GM10847 (cell line): Measurements from ENCODE around the gene ARR3.

Experiments used
- POLR2A ChIP-seq: IDR thresholded peaks from 2 replicates; pipeline ENCODE4 v1.6.1; 2011; ENCODE audit not compliant: insufficient read length; ENCODE audit errors: extremely low read depth

Gene ARR3

GRCh38 chrX:70268034-70268433 is at the start of gene ARR3:
Gene ARR3 (plus strand): TSS chrX:70268334. CDS start chrX:70269386, 1,052 bp downstream.
- no peak for TF ChIP-seq POLR2A

DNA sequence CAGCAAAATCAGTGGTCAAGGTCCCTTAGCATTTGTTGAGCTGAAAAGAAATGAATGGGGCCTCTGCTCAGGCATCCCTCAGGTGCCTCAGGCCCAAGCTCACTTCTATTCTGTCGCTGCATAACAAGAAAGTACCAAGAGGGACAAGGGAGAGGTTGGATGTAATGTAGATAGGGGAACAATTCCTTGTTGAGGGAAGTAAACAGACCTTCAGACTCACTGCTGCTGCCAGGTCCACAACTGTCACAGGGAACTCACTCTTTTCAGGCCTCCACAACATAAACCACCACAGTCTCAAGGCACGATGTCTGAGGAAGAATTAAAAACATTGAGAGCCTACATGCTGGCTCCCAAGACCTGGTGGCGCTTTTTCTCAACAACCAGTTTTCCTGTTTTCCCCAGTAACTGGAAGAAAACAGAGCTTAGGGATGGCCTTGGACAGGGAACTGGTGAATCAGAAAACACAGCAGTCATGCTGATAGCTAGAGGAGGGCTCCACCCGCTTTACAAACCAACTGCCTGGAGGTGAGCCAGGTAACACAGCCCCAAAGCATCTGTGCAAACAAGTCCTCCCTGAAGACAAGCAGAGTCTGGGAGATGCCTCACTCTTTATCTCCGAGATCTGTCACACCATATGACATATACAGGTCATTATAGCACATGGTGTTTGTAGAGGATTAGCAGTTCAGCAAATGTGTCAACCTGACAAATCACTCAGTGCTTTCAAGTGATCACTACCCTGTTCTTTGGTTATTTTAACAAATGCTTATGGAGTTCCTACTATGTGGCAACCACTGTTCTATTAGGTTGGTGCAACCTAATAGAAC is 48.0 kb upstream of the ARR3 start:
- TF ChIP-seq POLR2A: no peak

DNA sequence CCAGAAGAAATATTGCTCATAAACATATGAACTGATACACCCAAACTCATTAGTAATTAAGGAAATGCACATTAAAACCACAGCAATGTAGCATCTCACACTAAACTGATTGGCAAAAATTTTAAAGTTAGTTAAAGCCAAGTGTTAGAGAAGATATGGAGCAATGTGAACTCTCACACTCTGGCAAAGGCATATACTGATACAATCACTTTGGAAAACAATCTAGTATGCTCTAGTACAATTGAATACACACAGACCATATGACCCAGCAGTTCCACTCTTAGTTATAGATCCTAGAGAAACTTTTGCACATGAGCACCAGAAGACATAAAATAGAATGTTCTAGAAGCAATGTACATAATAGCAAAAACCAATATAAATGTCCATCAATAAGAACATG is 42.1 kb upstream of the ARR3 start:
- TF ChIP-seq POLR2A: no peak

DNA sequence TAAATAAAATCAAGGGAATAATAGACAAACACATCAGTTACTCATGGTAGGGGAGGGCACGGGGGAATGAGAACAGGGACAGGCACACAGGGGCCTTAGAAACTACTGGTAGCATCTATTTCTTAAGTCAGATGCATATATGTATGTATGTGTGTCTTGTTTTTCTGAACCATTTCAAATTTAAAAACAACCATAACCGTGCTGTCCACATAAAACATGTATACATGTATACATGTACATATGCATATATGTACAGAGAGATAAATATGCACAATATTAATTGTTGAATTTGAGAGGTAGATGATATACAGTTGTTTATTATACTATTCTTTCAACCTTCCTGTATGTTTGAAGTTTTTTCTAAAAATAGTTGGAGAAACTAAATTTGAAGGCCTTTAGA is 41.4 kb upstream of the ARR3 start:
- no peak for TF ChIP-seq POLR2A

DNA sequence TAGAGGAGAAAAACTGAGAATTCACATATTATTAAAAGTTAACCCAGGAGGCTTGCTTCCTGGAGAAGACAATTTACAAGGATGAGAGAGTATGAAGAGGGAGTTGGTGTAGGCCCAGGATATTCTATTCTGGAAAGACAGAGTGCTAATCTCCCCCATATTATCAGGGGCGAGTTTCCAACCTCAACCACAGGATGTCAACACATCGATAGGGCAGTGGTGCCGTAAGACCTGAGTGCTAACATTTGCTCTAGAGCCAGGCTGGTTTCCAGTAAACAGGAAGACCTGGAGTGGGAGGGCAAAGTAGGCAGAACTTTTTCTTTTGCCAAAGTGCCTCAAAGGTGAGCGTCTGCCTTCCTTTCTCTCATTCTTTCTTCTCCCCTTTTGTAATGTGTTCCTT is 36.5 kb upstream of the ARR3 start:
- TF ChIP-seq POLR2A: no peak

DNA sequence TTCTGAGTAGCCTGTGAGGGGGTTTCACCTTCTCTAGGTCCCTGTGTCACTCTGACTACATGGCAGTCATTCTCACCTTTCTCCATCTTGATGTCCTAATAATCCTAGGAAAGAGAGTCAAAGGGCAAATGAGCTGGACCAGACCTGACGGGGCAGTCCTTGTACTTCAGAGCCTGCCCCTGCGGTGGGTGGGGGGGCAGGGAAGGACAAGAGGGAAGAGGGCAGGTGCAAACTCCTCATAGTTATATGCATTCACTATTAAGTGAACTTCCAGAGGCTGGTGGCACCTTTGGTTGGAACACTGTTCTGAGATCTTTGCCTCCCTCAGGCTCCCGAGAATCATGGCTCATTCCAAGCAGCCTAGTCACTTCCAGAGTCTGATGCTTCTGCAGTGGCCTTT is 33.8 kb upstream of the ARR3 start, which contains the start of gene AWAT1:
TSS of gene AWAT1 (plus strand) at position 301 of the 400 bp plus-strand sequence. CDS start at position 342, 41 bp downstream.
- TF ChIP-seq POLR2A: no peak

GRCh38 chrX:70240751-70241150 is 27.4 kb upstream of the ARR3 start:
- no peak for TF ChIP-seq POLR2A

- no peak for TF ChIP-seq POLR2A
Observed at GRCh38 chrX:70241501-70241900, 26.6 kb upstream of the ARR3 start.

DNA sequence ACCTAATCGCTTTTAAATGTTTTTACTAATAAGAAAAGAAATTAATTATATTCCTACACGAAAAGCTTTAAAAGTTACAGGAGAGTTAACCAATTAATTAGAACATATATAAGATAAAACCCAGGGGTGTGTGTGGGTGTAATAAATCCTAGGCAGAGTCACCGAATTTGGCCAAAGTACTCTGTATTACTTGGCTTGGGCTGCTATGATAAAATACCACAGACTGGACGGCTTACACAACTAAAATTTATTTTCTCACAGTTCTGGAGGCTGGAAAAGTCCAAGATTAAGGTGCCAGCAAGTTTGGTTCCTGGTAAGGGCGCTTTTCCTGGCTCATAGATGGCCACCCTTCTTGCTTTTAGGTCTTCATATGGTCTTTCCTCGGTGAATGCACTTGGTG is 23.3 kb upstream of the ARR3 start:
- TF ChIP-seq POLR2A: no peak

DNA sequence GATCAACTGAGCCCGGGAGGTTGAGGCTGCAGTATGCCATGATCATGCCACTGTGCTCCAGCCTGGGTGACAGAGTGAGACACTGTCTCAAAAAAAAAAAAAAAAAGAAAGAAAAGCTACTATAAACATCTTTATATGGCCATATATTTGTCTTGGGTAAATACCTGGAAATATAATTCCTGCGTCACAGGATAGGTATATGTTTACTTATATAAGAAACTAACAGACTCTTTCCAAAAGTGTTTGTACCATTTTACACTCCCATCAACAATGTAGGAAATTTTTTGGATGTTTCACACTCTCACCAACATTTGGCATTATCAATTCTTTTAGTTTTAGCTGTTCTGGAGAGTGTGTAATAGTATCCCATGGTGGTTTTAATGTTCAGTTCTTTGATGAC is 20.9 kb upstream of the ARR3 start:
- no peak for TF ChIP-seq POLR2A

DNA sequence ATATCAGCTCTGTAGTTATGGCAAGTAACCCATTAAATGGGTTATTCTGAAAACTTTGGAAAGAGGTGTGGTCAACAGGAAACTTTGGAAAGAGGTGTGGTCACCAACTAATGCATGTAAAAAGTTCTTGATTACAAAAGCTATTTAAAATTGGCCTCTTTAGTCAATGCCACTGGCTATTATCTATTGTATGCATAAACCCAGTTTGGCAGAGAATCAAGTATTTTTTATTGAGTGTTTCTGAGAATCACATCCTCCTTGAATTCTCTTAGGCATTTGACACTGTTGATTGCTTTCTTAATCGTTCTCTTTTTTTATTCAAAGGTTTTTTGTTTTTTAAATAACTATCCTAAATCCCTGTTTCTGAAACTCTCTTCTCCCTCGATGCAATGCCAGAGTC is 15.6 kb upstream of the ARR3 start:
- no peak for TF ChIP-seq POLR2A

DNA sequence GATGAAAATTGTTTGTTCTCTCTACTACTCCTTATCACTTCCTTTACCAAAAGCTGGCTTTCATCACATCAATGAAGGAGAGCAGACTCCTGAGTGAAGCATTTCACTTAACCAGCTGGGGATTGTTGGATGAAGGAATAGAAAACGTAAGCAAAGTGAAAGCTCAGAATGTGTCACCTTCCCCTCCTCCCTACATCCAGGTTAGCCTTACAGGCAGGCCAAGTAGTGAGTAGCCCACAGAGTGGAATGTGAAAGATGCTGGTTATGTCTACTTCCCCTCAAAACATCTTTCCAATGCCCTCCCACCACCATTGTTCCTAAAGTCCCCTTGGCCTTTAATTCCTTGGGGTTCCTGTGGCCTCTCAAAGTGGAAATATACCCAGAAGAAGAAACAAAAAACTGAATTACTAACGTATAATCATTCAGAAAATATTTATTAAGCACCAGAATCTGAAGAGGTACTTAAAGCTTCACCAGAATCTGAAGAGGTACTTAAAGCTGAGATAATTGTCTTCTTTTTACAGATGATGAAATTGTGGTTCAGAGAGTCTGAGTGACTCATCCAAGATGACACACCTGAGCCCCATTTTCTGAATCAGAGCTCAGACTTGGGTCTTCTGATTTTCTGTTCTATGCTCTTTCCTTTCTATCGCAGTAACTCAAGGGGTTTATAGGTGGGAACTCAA is 14.6 kb upstream of the ARR3 start:
- TF ChIP-seq POLR2A: no peak

GRCh38 chrX:70254063-70254400 is 14.1 kb upstream of the ARR3 start:
- no peak for TF ChIP-seq POLR2A

GRCh38 chrX:70254909-70255308 is 13.2 kb upstream of the ARR3 start:
- no peak for TF ChIP-seq POLR2A

- no peak for TF ChIP-seq POLR2A
Observed at GRCh38 chrX:70255452-70255851, 12.7 kb upstream of the ARR3 start.
